Peyer's patch (tissue), 4 donors: ENCODE results near the gene RAD51B.

Experiments used
- CTCF ChIP-seq, 6 experiments: fragments of 450-650 bp in 4 of 6; fragments of 200-600 bp in 2 of 6; sonication (generic) in 1 of 6; IDR thresholded peaks; one replicate each; pipeline ENCODE4 v1.5.1; 2017 to 2019; ENCODE audit warnings: antibody characterized with exemption in 6 of 6, mild to moderate bottlenecking in 3 of 6, moderate library complexity in 1 of 6
- POLR2A ChIP-seq, 2 donors: fragments of 450-650 bp; IDR thresholded peaks; one replicate each; pipeline ENCODE4 v1.5.1; 2017; ENCODE audit warnings: antibody characterized with exemption in 2 of 2, mild to moderate bottlenecking in 2 of 2, moderate library complexity in 2 of 2

- TF ChIP-seq CTCF (IDR thresholded peaks at IDR 0.05) (no peak), POLR2A (IDR thresholded peaks at IDR 0.05) (no peak)
Observed at GRCh38 chr14:67941456-67942018, 122.0 kb downstream of the RAD51B start.
